Articular chondrocyte of knee joint (primary cell): ENCODE results near the gene RPA1. TPM values are rescaled to one million over a fixed set of nuclear protein-coding genes. Genes with fewer than 3 reads are reported as not detected.

Source experiments
- total RNA-seq: library from RNA; depleted of rRNA; stranded (reverse); fragments of >200 nt; gene quantifications from 2 replicates; pipeline ENCODE4 v1.2.3, GENCODE V29; 2012

The RPA1 gene
- total RNA-seq = 25.2 TPM in 2 replicates

GRCh38 chr17:1829592-1830257 is at the start of gene RPA1, which contains the start of gene SMYD4:
Gene RPA1 (plus strand): TSS chr17:1830005. CDS start chr17:1830094, 89 bp downstream.
Gene SMYD4 (minus strand): TSS chr17:1829902. CDS start chr17:1827994, 1,908 bp downstream.

Other genes starting within 250 kb of the RPA1 start
- 22.5 and 23.2 TPM in 2 replicates for gene SLC43A2, start 201.2 kb upstream of the RPA1 start, total RNA-seq
- gene SCARF1, start 184.3 kb upstream of the RPA1 start, total RNA-seq = 0.65 and 0.97 TPM in 2 replicates
- gene RILP, start 180.1 kb upstream of the RPA1 start, total RNA-seq = 7.9 and 10.3 TPM in 2 replicates
- gene PRPF8, start 145.1 kb upstream of the RPA1 start, total RNA-seq = 117 and 135 TPM in 2 replicates
- 5.3 and 5.9 TPM in 2 replicates for gene TLCD2, start 119.6 kb upstream of the RPA1 start, total RNA-seq
- 21.4 and 27.4 TPM in 2 replicates for gene WDR81, start 105.3 kb upstream of the RPA1 start, total RNA-seq
- gene SERPINF2, start 87.1 kb upstream of the RPA1 start, total RNA-seq = 0.11 and 0.13 TPM in 2 replicates
- gene SERPINF1, start 67.9 kb upstream of the RPA1 start, total RNA-seq = 5.1 and 16.5 TPM in 2 replicates
- 11.2 and 11.8 TPM in 2 replicates for gene SMYD4, start 103 bp upstream of the RPA1 start, total RNA-seq
- gene RTN4RL1, start 195.3 kb downstream of the RPA1 start, total RNA-seq = 8.4 and 13.0 TPM in 2 replicates
- 40.6 and 52.0 TPM in 2 replicates for gene DPH1, start 200.1 kb downstream of the RPA1 start, total RNA-seq
- gene OVCA2, start 212.0 kb downstream of the RPA1 start, total RNA-seq = 39.3 and 44.9 TPM in 2 replicates
- gene HIC1, start 225.1 kb downstream of the RPA1 start, total RNA-seq = 7.6 and 12.9 TPM in 2 replicates